ENCODE data around the gene UBE2O.

UBE2O gene

GRCh38 chr17:76399175-76400172 lies 53.5 kb downstream of the UBE2O start:
- in situ Hi-C loops (cut with MboI; ENCODE audit: low sequenced_read_pairs): loop anchor here (5.0 to 25.0 kb wide), 3 partner anchors 97 to 287 kb away; partner anchors contain the start of genes EXOC7 and RHBDF2

DNA sequence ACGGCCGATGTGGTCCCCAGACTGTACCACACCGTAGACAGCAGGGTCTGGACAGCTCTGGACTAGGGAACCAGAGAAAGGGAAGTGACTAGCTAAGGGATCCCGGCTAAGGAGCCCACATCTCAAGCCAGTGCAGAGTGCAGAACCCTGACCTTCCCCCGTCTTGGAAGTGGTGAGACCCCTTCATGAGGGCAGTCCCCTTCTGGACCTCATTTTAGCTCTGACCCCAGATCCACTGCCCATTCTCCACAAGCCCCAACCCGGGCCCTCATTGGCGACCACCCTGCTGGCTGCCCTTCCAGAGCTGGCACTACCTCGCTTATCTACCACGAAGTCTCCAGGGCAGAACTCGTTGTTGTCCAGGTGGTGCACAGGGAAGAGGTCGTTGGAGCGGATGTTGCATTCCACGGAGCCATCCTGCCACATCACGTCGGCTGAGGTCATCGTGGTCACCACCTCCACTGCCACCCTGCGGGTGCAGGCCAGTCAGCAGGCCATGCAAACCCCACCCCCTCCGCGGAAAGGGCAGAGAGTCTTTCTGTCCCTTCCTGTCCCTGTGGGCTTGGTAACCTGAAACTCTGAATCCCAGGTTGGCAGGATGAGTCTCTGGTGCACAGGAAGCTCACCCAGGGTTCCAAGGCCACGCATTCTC lies 54.3 kb downstream of the UBE2O start:
- in situ Hi-C loops (cut with MboI; ENCODE audit: low sequenced_read_pairs): loop anchor here (5.0 to 25.0 kb wide), 2 partner anchors 96 to 286 kb away; partner anchors contain the start of gene EXOC7

GRCh38 chr17:76397687-76398522 lies 55.0 kb downstream of the UBE2O start:
- in situ Hi-C loops (cut with MboI; ENCODE audit: low sequenced_read_pairs): loop anchor here (5.0 to 25.0 kb wide), 2 partner anchors 96 to 286 kb away; partner anchors contain the start of gene EXOC7

- in situ Hi-C loops (cut with MboI; ENCODE audit: low sequenced_read_pairs): loop anchor here (5.0 to 25.0 kb wide), 2 partner anchors 95 to 285 kb away; partner anchors contain the start of gene EXOC7
Observed at GRCh38 chr17:76397184-76397583, 55.8 kb downstream of the UBE2O start.

- in situ Hi-C loops (cut with MboI; ENCODE audit: low sequenced_read_pairs): loop anchor here (5.0 to 25.0 kb wide), 2 partner anchors 94 to 284 kb away; partner anchors contain the start of gene EXOC7
Observed at GRCh38 chr17:76395980-76396379, 57.0 kb downstream of the UBE2O start.

- in situ Hi-C loops (cut with MboI; ENCODE audit: low sequenced_read_pairs): loop anchor here (25.0 kb wide), 1 partner anchor 282 kb away; the partner anchor contains the start of gene EXOC7
Observed at GRCh38 chr17:76394166-76394565, 58.8 kb downstream of the UBE2O start.

DNA sequence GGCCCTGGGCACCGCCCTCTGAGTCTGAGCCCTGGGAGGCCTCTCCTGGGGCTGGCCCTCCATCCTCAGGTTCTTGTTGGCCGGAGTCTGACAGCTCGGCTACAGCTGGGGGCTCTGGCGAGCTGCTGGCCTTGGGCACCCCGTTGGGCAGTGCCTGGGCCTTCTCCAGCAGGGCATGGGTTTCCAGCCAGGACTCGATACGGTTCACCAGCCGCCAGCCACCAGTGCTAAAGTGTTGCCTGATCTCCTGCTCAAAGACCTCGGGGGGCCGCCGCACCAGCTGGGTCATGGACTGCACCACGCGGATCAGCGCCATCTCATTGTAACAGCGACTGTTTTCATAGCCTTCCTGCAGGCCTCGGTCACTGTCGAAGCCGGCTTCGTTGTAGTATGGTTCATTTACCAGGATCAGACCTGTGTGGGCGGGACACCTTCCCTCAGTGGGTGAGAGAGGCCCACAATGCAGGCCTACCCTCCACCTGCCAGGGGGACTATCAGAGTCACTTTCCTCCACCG lies 61.7 kb downstream of the UBE2O start:
- in situ Hi-C loops (cut with MboI; ENCODE audit: low sequenced_read_pairs): loop anchor here (25.0 kb wide), 1 partner anchor 279 kb away; the partner anchor contains the start of gene EXOC7

- in situ Hi-C loops (cut with MboI; ENCODE audit: low sequenced_read_pairs): loop anchor here (25.0 kb wide), 1 partner anchor 278 kb away; the partner anchor contains the start of gene EXOC7
Observed at GRCh38 chr17:76390003-76390421, 62.9 kb downstream of the UBE2O start.

DNA sequence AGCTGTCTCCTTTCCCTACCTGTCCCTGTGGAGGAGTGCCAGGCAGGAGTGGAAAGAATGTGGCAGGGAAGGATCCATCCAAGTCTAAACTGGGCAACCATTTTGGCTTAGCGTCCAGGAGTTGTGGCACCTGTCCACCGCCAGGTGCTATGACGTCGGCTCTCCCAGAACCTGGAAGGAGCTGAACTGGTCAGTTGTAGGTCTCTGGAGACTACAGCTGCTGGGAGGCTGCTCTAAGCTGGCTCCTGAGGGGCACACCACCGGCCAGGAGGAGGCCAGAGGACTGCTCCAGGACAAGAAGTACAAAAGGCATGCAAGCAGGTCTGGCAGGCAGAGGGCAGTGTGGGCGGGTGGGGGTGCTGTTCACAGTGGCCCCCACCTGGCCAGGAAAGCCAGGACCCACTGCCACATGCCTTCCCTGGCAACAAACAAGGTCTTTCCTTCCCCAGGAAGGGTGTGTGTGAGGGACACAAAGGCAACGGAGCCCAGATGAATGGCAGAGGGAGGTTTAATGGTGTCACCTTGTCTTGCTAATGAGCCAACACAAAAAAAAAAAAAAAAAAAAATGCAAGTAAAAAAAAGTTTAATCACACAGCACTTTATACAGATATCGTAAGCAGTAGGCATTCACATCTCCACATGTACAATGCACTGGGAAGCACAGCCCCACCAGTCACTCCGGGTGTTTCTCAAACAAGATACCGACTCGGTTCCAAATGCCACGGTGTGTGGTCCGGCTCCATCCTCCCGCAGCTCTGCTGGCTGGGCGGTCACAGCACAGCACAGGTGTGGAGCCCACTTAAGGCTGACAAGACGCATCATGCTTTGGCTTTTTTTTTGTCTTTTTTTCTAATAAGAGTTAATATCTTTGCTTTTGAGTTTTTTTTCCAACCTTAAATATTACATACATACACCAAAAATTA lies 63.7 kb downstream of the UBE2O start:
- in situ Hi-C loops (cut with MboI; ENCODE audit: low sequenced_read_pairs): loop anchor here (25.0 kb wide), 1 partner anchor 277 kb away; the partner anchor contains the start of gene EXOC7

DNA sequence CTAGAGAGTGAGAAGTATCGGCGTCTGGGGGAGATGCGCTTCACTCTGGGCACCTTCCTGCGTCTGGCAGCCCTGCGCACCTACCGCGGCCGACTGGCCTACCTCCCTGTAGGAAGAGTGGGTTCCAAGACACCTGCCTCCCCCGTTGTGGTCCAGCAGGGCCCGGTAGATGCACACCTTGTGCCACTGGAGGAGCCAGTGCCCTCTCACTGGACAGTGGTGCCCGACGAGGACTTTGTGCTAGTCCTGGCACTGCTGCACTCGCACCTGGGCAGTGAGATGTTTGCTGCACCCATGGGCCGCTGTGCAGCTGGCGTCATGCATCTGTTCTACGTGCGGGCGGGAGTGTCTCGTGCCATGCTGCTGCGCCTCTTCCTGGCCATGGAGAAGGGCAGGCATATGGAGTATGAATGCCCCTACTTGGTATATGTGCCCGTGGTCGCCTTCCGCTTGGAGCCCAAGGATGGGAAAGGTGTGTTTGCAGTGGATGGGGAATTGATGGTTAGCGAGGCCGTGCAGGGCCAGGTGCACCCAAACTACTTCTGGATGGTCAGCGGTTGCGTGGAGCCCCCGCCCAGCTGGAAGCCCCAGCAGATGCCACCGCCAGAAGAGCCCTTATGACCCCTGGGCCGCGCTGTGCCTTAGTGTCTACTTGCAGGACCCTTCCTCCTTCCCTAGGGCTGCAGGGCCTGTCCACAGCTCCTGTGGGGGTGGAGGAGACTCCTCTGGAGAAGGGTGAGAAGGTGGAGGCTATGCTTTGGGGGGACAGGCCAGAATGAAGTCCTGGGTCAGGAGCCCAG lies 65.8 kb downstream of the UBE2O start:
- in situ Hi-C loops (cut with MboI; ENCODE audit: low sequenced_read_pairs): loop anchor here (25.0 kb wide), 1 partner anchor 275 kb away; the partner anchor contains the start of gene EXOC7

GRCh38 chr17:76385892-76386786 lies 66.8 kb downstream of the UBE2O start:
- in situ Hi-C loops (cut with MboI; ENCODE audit: low sequenced_read_pairs): loop anchor here (25.0 kb wide), 1 partner anchor 274 kb away; the partner anchor contains the start of gene EXOC7

- in situ Hi-C loops (cut with MboI; ENCODE audit: low sequenced_read_pairs): loop anchor here (25.0 kb wide), 1 partner anchor 273 kb away; the partner anchor contains the start of gene EXOC7
Observed at GRCh38 chr17:76384987-76385891, 67.7 kb downstream of the UBE2O start.

DNA sequence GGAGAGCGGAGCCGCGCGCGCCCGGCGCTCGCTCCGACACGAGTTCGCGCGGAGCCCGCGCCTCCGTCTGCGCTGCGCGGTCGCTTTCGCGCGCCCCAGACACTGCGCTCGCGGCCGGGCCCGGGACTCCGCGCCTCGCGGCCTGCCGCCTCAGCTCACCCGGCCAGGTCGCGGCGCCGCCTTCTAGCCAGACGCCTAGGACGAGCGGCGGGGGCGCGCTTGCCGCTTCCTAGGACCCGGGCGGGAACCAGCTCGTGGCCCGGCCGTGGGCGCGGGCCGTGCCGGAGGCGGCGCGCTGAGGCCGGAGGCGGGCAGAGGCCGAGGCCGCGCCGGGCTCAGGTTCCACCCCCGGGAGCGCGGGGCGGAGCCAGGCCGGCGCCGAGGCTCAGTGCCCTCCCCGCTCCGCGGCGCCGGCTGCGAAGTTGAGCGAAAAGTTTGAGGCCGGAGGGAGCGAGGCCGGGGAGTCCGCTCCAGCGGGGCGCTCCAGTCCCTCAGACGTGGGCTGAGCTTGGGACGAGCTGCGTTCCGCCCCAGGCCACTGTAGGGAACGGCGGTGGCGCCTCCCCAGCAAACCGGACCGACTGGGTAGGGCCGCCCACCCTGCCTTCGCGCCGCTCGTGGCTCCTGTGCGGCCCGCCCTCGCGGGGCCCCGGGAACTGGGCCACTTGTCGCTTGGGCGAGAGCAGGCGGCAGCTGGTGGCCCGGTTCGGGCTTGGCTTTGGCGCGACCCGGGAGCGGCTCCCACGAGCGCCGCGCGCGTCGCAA lies 68.5 kb downstream of the UBE2O start, which contains the start of gene SPHK1:
Gene SPHK1 (plus strand): TSS at position 388 of the 765 bp plus-strand sequence. CDS start 1,036 bp downstream, outside the sequence.
- in situ Hi-C loops (cut with MboI; ENCODE audit: low sequenced_read_pairs): loop anchor here (25.0 kb wide), 1 partner anchor 272 kb away; the partner anchor contains the start of gene EXOC7

GRCh38 chr17:76383546-76384221 lies 69.3 kb downstream of the UBE2O start:
- in situ Hi-C loops (cut with MboI; ENCODE audit: low sequenced_read_pairs): loop anchor here (25.0 kb wide), 1 partner anchor 271 kb away; the partner anchor contains the start of gene EXOC7
